HEK293 (cell line): ENCODE measurements around the gene NSMCE3.
A peak's percentile ranks its signal among the peaks of the same experiment; 100 is the strongest.

ENCODE experiments used
- CTCF ChIA-PET: fragments of 350-600 bp; formaldehyde crosslinking; extraction: SDS; loops from one replicate; lab custom pipeline; 2021; ENCODE audit warnings: antibody characterized with exemption; lab: Yijun Ruan, JAX
- POLR2A ChIA-PET: fragments of 300-600 bp; formaldehyde crosslinking; extraction: SDS; loops from one replicate; lab custom pipeline; 2020; ENCODE audit warnings: antibody characterized with exemption, inconsistent platforms; lab: Yijun Ruan, JAX
- H3K27ac ChIP-seq: fragments of 200-500 bp; sonication (Bioruptor generic); 2 replicates; pipeline ENCODE4 v1.5.1; 2014; ENCODE audit warnings: low read depth, low read length, control low read depth, inconsistent platforms; ENCODE audit errors: extremely low read depth
- H3K36me3 ChIP-seq, 2 experiments: fragments of 200-500 bp in 1 of 2; sonication (Bioruptor generic) in 1 of 2; 1 replicate in 1 of 2; 2 replicates in 1 of 2; pipeline ENCODE4 v1.5.1; 2014 to 2017; ENCODE audit warnings: inconsistent platforms in 2 of 2, low read length in 2 of 2; ENCODE audit not compliant: control insufficient read depth in 2 of 2, insufficient read depth in 1 of 2
- H3K4me1 ChIP-seq: fragments of 200-500 bp; sonication (Bioruptor generic); 2 replicates; pipeline ENCODE4 v1.5.1; 2014; ENCODE audit warnings: mild to moderate bottlenecking, low read length, inconsistent platforms; ENCODE audit not compliant: control insufficient read depth, insufficient read depth
- H3K4me3 ChIP-seq: 2 replicates; pipeline ENCODE4 v1.5.1; 2011; ENCODE audit warnings: low read depth, mild to moderate bottlenecking, control low read depth, low read length, moderate library complexity
- H3K9me3 ChIP-seq: fragments of 200-500 bp; sonication (Bioruptor generic); 2 replicates; pipeline ENCODE4 v1.5.1; 2014; ENCODE audit warnings: low read depth, low read length, inconsistent platforms; ENCODE audit not compliant: control insufficient read depth, insufficient read depth
- GLI4 ChIP-seq: fragments of 450-650 bp; formaldehyde crosslinking; IDR thresholded peaks from 2 replicates; pipeline ENCODE4 v1.5.1; 2016; ENCODE audit warnings: missing biosample characterization, missing genetic modification characterization
- HOXD13 ChIP-seq: sonication (generic); formaldehyde crosslinking; IDR thresholded peaks from 2 replicates; pipeline ENCODE4 v1.8.0; 2022; ENCODE audit warnings: missing genetic modification reagents, borderline replicate concordance
- KLF7 ChIP-seq: fragments of 450-650 bp; formaldehyde crosslinking; IDR thresholded peaks from 2 replicates; pipeline ENCODE4 v1.5.1; 2016; ENCODE audit warnings: missing biosample characterization, missing genetic modification characterization, borderline replicate concordance
- MEIS1 ChIP-seq: sonication (generic); formaldehyde crosslinking; IDR thresholded peaks from 2 replicates; pipeline ENCODE4 v1.8.1; 2022; ENCODE audit warnings: missing genetic modification reagents, mild to moderate bottlenecking, borderline replicate concordance
- SALL2 ChIP-seq: fragments of 450-650 bp; formaldehyde crosslinking; IDR thresholded peaks from 2 replicates; pipeline ENCODE4 v1.5.0; 2017; ENCODE audit warnings: missing biosample characterization, mild to moderate bottlenecking, missing genetic modification characterization, borderline replicate concordance
- ZFP41 ChIP-seq: fragments of 450-650 bp; formaldehyde crosslinking; IDR thresholded peaks from 2 replicates; pipeline ENCODE4 v1.5.1; 2016; ENCODE audit warnings: missing biosample characterization, missing genetic modification characterization, borderline replicate concordance
- ZNF121 ChIP-seq: fragments of 450-650 bp; formaldehyde crosslinking; IDR thresholded peaks from 2 replicates; pipeline ENCODE4 v1.5.1; 2016; ENCODE audit warnings: missing biosample characterization, missing genetic modification characterization
- ZNF140 ChIP-seq: fragments of 450-650 bp; formaldehyde crosslinking; IDR thresholded peaks from 2 replicates; pipeline ENCODE4 v1.5.1; 2016; ENCODE audit warnings: missing biosample characterization, missing genetic modification characterization
- ZNF146 ChIP-seq: fragments of 450-650 bp; formaldehyde crosslinking; IDR thresholded peaks from 2 replicates; pipeline ENCODE4 v1.5.1; 2016; ENCODE audit warnings: missing biosample characterization, missing genetic modification characterization
- ZNF148 ChIP-seq: fragments of 450-650 bp; formaldehyde crosslinking; IDR thresholded peaks from 2 replicates; pipeline ENCODE4 v1.5.0; 2017; ENCODE audit warnings: missing biosample characterization, missing genetic modification characterization, borderline replicate concordance
- ZNF302 ChIP-seq: fragments of 450-650 bp; formaldehyde crosslinking; IDR thresholded peaks from 2 replicates; pipeline ENCODE4 v1.5.1; 2016; ENCODE audit warnings: missing biosample characterization, missing genetic modification characterization, low read depth
- ZNF423 ChIP-seq: fragments of 450-650 bp; formaldehyde crosslinking; IDR thresholded peaks from 2 replicates; pipeline ENCODE4 v1.5.1; 2016; ENCODE audit warnings: missing biosample characterization, missing genetic modification characterization
- ZNF473 ChIP-seq: fragments of 450-650 bp; formaldehyde crosslinking; IDR thresholded peaks from 2 replicates; pipeline ENCODE4 v1.5.1; 2017; ENCODE audit warnings: missing biosample characterization, missing genetic modification characterization
- ZNF518A ChIP-seq: fragments of 450-650 bp; formaldehyde crosslinking; conservative IDR thresholded peaks from 2 replicates; pipeline ENCODE4 v1.5.1; 2016; ENCODE audit warnings: low read depth, missing biosample characterization, missing genetic modification characterization
- ZNF529 ChIP-seq: fragments of 450-650 bp; formaldehyde crosslinking; IDR thresholded peaks from 2 replicates; pipeline ENCODE4 v1.5.1; 2017; ENCODE audit warnings: missing genetic modification characterization, missing biosample characterization; ENCODE audit not compliant: insufficient replicate concordance
- ZNF558 ChIP-seq: fragments of 450-650 bp; formaldehyde crosslinking; IDR thresholded peaks from 2 replicates; pipeline ENCODE4 v1.5.1; 2016; ENCODE audit warnings: missing biosample characterization, missing genetic modification characterization
- ZNF626 ChIP-seq: fragments of 450-650 bp; sonication (Bioruptor Pico); formaldehyde crosslinking; IDR thresholded peaks from 2 replicates; pipeline ENCODE4 v1.5.1; 2018; ENCODE audit warnings: missing biosample characterization, missing genetic modification characterization, inconsistent platforms
- ZNF692 ChIP-seq: fragments of 450-650 bp; formaldehyde crosslinking; IDR thresholded peaks from 2 replicates; pipeline ENCODE4 v1.5.1; 2016; ENCODE audit warnings: missing biosample characterization, missing genetic modification characterization
- ZNF791 ChIP-seq: fragments of 450-650 bp; formaldehyde crosslinking; IDR thresholded peaks from 2 replicates; pipeline ENCODE4 v1.5.1; 2016; ENCODE audit warnings: missing biosample characterization, missing genetic modification characterization
- ZXDB ChIP-seq: fragments of 450-650 bp; formaldehyde crosslinking; IDR thresholded peaks from 2 replicates; pipeline ENCODE4 v1.5.1; 2016; ENCODE audit warnings: missing biosample characterization, missing genetic modification characterization
- TF ChIP-seq, protein P1 (sequence below): fragments of 450-650 bp; IDR thresholded peaks from 2 replicates; pipeline ENCODE4 v1.5.1; 2018; ENCODE audit warnings: missing biosample characterization, mild to moderate bottlenecking, missing genetic modification characterization
- TF ChIP-seq, protein P2 (sequence below): fragments of 450-650 bp; formaldehyde crosslinking; IDR thresholded peaks from 2 replicates; pipeline ENCODE4 v1.5.1; 2016; ENCODE audit warnings: missing biosample characterization, missing genetic modification characterization
- TF ChIP-seq, protein P3 (sequence below): IDR thresholded peaks from 2 replicates; pipeline ENCODE4 v1.6.1; 2011; ENCODE audit warnings: mild to moderate bottlenecking, low read depth, low read length, borderline replicate concordance

Gene NSMCE3

GRCh38 chr15:29269485-29270168, at the start of gene NSMCE3:
NSMCE3 (minus strand) TSS chr15:29269822; CDS start chr15:29269705, 117 bp downstream.
- ChIA-PET CTCF (no interaction called here), POLR2A (no interaction called here)
- peaks cover 11% of the 10 kb centered on the region for H3K4me1 ChIP-seq
- H3K27ac ChIP-seq = peak within 1 kb of the TSS; percentile 79
- H3K4me3 ChIP-seq = peak within 1 kb of the TSS; percentile 71
- no peaks in the 10 kb centered on the region for H3K36me3 ChIP-seq
- no peaks in the 10 kb centered on the region for H3K9me3 ChIP-seq
- TF ChIP-seq, protein P1, sequence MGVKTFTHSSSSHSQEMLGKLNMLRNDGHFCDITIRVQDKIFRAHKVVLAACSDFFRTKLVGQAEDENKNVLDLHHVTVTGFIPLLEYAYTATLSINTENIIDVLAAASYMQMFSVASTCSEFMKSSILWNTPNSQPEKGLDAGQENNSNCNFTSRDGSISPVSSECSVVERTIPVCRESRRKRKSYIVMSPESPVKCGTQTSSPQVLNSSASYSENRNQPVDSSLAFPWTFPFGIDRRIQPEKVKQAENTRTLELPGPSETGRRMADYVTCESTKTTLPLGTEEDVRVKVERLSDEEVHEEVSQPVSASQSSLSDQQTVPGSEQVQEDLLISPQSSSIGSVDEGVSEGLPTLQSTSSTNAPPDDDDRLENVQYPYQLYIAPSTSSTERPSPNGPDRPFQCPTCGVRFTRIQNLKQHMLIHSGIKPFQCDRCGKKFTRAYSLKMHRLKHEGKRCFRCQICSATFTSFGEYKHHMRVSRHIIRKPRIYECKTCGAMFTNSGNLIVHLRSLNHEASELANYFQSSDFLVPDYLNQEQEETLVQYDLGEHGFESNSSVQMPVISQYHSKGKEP (tag by site-specific recombination) = no peak
- TF ChIP-seq ZNF473 = no peak
- TF ChIP-seq HOXD13 (CRISPR knock-in tag) = no peak
- TF ChIP-seq ZFP41 (tag by site-specific recombination) = no peak
- TF ChIP-seq ZNF558 (tag by site-specific recombination) = no peak
- no peak for TF ChIP-seq ZNF146
- TF ChIP-seq KLF7 = no peak
- TF ChIP-seq ZNF148 (tag by site-specific recombination) = no peak
- no peak for TF ChIP-seq GLI4 (tag by site-specific recombination)
- TF ChIP-seq ZNF791 (tag by site-specific recombination) = no peak
- TF ChIP-seq ZNF518A (tag by site-specific recombination) = no peak
- no peak for TF ChIP-seq ZNF302 (tag by site-specific recombination)
- TF ChIP-seq, protein P2, sequence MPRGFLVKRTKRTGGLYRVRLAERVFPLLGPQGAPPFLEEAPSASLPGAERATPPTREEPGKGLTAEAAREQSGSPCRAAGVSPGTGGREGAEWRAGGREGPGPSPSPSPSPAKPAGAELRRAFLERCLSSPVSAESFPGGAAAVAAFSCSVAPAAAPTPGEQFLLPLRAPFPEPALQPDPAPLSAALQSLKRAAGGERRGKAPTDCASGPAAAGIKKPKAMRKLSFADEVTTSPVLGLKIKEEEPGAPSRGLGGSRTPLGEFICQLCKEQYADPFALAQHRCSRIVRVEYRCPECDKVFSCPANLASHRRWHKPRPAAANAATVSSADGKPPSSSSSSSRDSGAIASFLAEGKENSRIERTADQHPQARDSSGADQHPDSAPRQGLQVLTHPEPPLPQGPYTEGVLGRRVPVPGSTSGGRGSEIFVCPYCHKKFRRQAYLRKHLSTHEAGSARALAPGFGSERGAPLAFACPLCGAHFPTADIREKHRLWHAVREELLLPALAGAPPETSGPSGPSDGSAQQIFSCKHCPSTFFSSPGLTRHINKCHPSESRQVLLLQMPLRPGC (tag by site-specific recombination) = no peak
- no peak for TF ChIP-seq ZNF121 (tag by site-specific recombination)
- no peak for TF ChIP-seq ZNF626 (tag by site-specific recombination)
- TF ChIP-seq MEIS1 (CRISPR knock-in tag) = no peak
- no peak for TF ChIP-seq ZNF140 (tag by site-specific recombination)
- TF ChIP-seq SALL2 = no peak
- no peak for TF ChIP-seq ZNF529 (tag by site-specific recombination)
- TF ChIP-seq ZNF692 (tag by site-specific recombination) = no peak
- TF ChIP-seq ZNF423 (tag by site-specific recombination) = no peak
- TF ChIP-seq ZXDB = peak; percentile 61
- TF ChIP-seq, protein P3, sequence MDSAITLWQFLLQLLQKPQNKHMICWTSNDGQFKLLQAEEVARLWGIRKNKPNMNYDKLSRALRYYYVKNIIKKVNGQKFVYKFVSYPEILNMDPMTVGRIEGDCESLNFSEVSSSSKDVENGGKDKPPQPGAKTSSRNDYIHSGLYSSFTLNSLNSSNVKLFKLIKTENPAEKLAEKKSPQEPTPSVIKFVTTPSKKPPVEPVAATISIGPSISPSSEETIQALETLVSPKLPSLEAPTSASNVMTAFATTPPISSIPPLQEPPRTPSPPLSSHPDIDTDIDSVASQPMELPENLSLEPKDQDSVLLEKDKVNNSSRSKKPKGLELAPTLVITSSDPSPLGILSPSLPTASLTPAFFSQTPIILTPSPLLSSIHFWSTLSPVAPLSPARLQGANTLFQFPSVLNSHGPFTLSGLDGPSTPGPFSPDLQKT = no peak
